Psoas muscle (tissue), 8 donors: Measurements from ENCODE around the gene MBNL1. TPM values are rescaled to one million over a fixed set of nuclear protein-coding genes. Genes with fewer than 3 reads are reported as not detected.

Experiments used
- ATAC-seq, 4 donors: fragments of 200-7000 bp; cut with Tn5 transposase; one replicate each; pipeline ENCODE4 v1.9.1; 2020; ENCODE audit warnings: moderate library complexity in 3 of 4, mild to moderate bottlenecking in 2 of 4
- DNase-seq, 2 donors: peaks; one replicate each; pipeline ENCODE4 v3.0.0-alpha.2; 2020
- H3K27ac ChIP-seq: fragments of 200-600 bp; one replicate; pipeline ENCODE4 v1.8.0; 2022
- H3K27me3 ChIP-seq, 3 donors: fragments of 200-600 bp in 1 of 3; one replicate each; pipeline versions ENCODE4 v1.6.1 to v1.8.0; 2013 to 2022; ENCODE audit warnings: low read length in 2 of 3, mild to moderate bottlenecking in 2 of 3, moderate library complexity in 1 of 3; ENCODE audit not compliant: insufficient read depth in 3 of 3
- H3K36me3 ChIP-seq, 2 donors: fragments of 200-600 bp in 1 of 2; one replicate each; pipeline versions ENCODE4 v1.6.1 to v1.8.0; 2013 to 2022; ENCODE audit warnings: low read depth in 1 of 2, mild to moderate bottlenecking in 1 of 2, moderate library complexity in 1 of 2; ENCODE audit not compliant: insufficient read depth in 1 of 2
- H3K4me1 ChIP-seq: fragments of 200-600 bp; one replicate; pipeline ENCODE4 v1.8.0; 2022
- H3K4me3 ChIP-seq: fragments of 200-600 bp; one replicate; pipeline ENCODE4 v1.8.0; 2022; ENCODE audit warnings: mild to moderate bottlenecking
- H3K9me3 ChIP-seq: fragments of 200-600 bp; one replicate; pipeline ENCODE4 v1.8.0; 2022
- WGBS, 3 donors: extraction: QIAGEN DNeasy Blood & Tissue Kit; methylation state at CpG; one replicate each; pipeline versions ENCODE4 v1.1.6 to v1.1.7; 2013; 5-methylcytosine and 5-hydroxymethylcytosine counted together
- intact Hi-C, 2 donors: fragments of 100-400 bp; cut with DNase I; formaldehyde crosslinking; loops; one replicate each; pipeline versions ENCODE4 v1.11.0 to v1.14.2; 2022
- polyA plus RNA-seq, 3 donors: library from polyadenylated mRNA; stranded (reverse); fragments of 200-250 nt; gene quantifications; one replicate each; pipeline ENCODE4 v1.2.3, GENCODE V29; 2013
- total RNA-seq, 4 donors: library from RNA; stranded (reverse); fragmentation: NEBNext Ultra II Directional in 2 of 4; extraction: Animal tissue kit (Norgen Biotek cat#: 25700) in 2 of 4; gene quantifications; one replicate each; pipeline versions ENCODE4 v1.2.1 to v1.2.4, GENCODE V29; 2021 to 2023
- TF ChIP-seq, protein P1 (sequence below): fragments of 200-600 bp; IDR thresholded peaks from one replicate; pipeline ENCODE4 v1.8.0; 2022; ENCODE audit warnings: antibody characterized with exemption
- donor health status: healthy with polysubstance abuse.
- donor health status: DM: no; HTN: no; CAD: no; lungs with moderate emphysema.
- donor health status: Bipolar disorder and iron deficiency.
- donor health status: healthy.
- donor health status: DM: yes; HTN: yes; CAD: no.
- donor health status: DM: no; HTN: no; CAD: no.
- donor health status: DM: no; HTN: no; CAD: no.
- donor health status: DM: yes; HTN: yes; CAD: no.

MBNL1 gene
- total and polyA plus RNA-seq, 7 donors: 27.4 to 281 (median 179) TPM

DNA sequence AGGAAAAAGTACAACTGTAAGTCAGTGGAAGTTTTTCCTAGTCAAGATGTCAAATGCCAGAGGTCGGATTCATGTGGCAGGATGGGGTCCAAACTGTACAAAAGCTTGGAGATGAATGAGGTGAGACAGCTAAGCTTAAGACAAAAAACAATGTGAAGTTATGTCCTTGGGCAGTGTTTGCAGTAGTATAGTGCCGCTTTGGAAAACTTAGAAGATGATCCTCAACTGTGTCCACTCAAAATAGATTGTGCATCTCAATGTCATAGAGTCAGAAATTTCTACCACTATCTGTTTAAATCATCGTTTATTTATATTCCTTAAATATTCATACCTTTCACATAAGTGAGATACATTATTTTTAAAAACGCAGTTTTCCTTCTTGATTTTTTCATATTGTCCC, 77.3 kb downstream of the MBNL1 start:
- H3K27ac ChIP-seq: peak overlapping the region; percentile 82
- H3K36me3 ChIP-seq: peaks cover 2 to 24% of the 10 kb centered on the region in 2 donors
- WGBS, 3 donors: 44 to 62% (median 47%) methylated on average over 4 of the region's 4 CpGs
- TF ChIP-seq, protein P1, sequence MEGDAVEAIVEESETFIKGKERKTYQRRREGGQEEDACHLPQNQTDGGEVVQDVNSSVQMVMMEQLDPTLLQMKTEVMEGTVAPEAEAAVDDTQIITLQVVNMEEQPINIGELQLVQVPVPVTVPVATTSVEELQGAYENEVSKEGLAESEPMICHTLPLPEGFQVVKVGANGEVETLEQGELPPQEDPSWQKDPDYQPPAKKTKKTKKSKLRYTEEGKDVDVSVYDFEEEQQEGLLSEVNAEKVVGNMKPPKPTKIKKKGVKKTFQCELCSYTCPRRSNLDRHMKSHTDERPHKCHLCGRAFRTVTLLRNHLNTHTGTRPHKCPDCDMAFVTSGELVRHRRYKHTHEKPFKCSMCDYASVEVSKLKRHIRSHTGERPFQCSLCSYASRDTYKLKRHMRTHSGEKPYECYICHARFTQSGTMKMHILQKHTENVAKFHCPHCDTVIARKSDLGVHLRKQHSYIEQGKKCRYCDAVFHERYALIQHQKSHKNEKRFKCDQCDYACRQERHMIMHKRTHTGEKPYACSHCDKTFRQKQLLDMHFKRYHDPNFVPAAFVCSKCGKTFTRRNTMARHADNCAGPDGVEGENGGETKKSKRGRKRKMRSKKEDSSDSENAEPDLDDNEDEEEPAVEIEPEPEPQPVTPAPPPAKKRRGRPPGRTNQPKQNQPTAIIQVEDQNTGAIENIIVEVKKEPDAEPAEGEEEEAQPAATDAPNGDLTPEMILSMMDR: no peak
- H3K4me1 ChIP-seq: peaks cover 94% of the 10 kb centered on the region
- H3K27me3 ChIP-seq: no peaks in the 10 kb centered on the region
- DNase-seq: no peak
- peak in 3 of 4 donors; percentile 51 to 61 (median 53) for ATAC-seq
- H3K9me3 ChIP-seq: no peaks in the 10 kb centered on the region
- H3K4me3 ChIP-seq: peak overlapping the region; percentile 15
- intact Hi-C loops: no loop called here

DNA sequence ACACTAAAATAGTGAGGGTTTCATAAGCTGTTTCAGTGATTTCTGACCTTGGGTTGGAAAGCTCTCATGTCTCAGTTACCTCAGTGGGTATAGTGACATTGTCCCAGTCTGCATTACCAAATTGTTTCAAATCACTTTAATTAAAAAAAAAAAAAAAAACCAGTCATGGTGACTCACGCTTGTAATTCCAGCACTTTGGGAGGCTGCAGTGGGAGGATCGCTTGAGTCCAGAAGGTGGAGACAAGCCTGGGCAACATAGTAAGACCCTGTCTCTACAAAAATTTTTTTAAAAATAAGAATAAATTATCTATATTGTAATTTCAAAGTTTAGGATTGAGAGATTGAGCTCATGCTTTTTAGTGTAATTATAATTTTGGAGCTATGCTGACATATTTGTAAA, 78.0 kb downstream of the MBNL1 start:
- DNase-seq (no peak), ATAC-seq (peak in 1 of 4 donors; percentile 19)
- WGBS, 3 donors: 92 to 98% (median 97%) methylated on average over 2 of the region's 2 CpGs
- H3K4me3 ChIP-seq: no peak overlapping the region
- intact Hi-C loops: no loop called here
- TF ChIP-seq, protein P1: no peak
- H3K27ac ChIP-seq: peak overlapping the region; percentile 82
- H3K36me3 ChIP-seq: peaks cover 2 to 18% of the 10 kb centered on the region in 2 donors
- H3K4me1 ChIP-seq: peaks cover 94% of the 10 kb centered on the region
- no peaks in the 10 kb centered on the region for H3K9me3 ChIP-seq
- H3K27me3 ChIP-seq: no peaks in the 10 kb centered on the region

DNA sequence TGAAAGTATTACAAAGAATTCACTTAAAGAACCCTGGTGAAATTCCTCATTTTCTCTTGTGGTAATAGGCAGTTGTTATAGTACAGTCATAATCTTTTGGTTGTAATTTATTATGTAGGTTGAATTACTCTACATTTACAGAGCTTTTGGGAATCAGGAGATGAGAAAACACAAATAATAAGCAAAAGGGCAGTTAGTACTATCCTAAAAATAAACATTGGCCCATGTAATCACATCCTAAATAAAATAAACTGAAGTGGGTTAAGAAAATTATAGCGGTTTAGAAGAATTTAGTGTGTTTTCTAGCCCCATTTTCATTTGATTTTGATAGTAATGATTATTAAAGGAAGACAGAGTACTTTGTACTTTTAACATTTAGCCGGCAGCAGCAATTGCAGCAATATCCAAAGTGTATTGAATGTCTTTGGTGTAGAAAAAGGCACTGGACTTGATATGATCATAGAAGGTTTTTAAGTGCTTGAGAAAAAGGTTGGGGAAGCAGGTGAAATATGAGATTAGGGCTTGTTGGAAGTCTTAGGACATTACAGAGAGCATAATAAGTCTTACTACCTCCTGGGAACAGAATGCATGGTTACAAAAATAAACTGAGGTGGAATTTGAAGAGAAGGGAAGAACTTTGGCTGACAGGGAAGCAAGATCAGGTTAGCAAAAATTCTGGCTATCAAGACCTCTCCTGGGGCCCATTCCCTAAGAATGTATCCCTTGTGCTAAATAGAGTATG, 79.9 kb downstream of the MBNL1 start:
- Histone ChIP-seq H3K9me3 (no peaks in the 10 kb centered on the region), H3K27me3 (no peaks in the 10 kb centered on the region), H3K4me3 (peak overlapping the region; percentile 10), H3K36me3 (peaks cover 2 to 4% of the 10 kb centered on the region in 2 donors), H3K4me1 (peaks cover 92% of the 10 kb centered on the region), H3K27ac (peak overlapping the region; percentile 82)
- TF ChIP-seq, protein P1: no peak
- 29 to 58% (median 30%) methylated on average over 2 of the region's 2 CpGs for WGBS, 3 donors
- intact Hi-C loops: no loop called here
- DNase-seq (no peak), ATAC-seq (peak in 3 of 4 donors; percentile 47 to 62 (median 50))

DNA sequence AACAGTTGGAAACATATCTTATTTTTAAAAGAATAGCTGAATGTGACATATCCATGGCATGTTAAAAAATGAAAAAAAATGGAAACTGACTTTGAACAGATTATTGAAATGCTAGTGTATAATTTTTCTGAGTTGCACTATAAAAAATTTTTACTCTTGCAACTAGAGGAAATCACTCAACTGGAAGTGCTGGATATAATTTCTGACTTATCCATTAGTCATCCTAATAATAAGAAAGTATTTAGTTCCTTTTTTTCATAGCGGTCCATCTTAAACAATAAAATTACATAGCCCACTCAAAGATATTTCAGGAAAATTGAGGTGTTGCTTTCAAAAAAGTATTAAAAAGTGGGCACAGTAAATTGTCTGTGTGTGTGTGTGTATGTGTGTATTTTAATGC, 80.7 kb downstream of the MBNL1 start:
- peaks cover 2 to 3% of the 10 kb centered on the region in 2 donors for H3K36me3 ChIP-seq
- H3K9me3 ChIP-seq: no peaks in the 10 kb centered on the region
- intact Hi-C loops: no loop called here
- H3K27me3 ChIP-seq: no peaks in the 10 kb centered on the region
- TF ChIP-seq, protein P1: no peak
- peaks cover 92% of the 10 kb centered on the region for H3K4me1 ChIP-seq
- DNase-seq: no peak
- no peak for ATAC-seq
- WGBS, 3 donors: 40 to 72% (median 54%) methylated on average over 1 of the region's 1 CpG
- H3K4me3 ChIP-seq: peak overlapping the region; percentile 10
- H3K27ac ChIP-seq: peak overlapping the region; percentile 82
